Endothelial cell of umbilical vein (primary cell): ENCODE measurements around the gene FAM53B. TPM values are rescaled to one million over a fixed set of nuclear protein-coding genes. Genes with fewer than 3 reads are reported as not detected.

Experiments
- BruUV-seq: library from RNA; stranded (reverse); fragments of 400-500 nt; replicated peaks from 2 replicates; lab custom pipeline; 2021; lab: Mats Ljungman, UMichigan
- CTCF ChIA-PET: fragments of 300-600, 350-600 bp; sonication (Branson Sonifier 250); formaldehyde crosslinking; loops from one replicate; lab custom pipeline; 2021; ENCODE audit warnings: antibody characterized with exemption, inconsistent platforms; lab: Charles Lee
- POLR2A ChIA-PET: fragments of 300-600, 350-600 bp; sonication (Branson Sonifier 250); formaldehyde crosslinking; loops from one replicate; lab custom pipeline; 2021; ENCODE audit warnings: antibody characterized with exemption, inconsistent platforms; lab: Charles Lee
- DNase-seq: peaks from one replicate; pipeline ENCODE4 v3.0.0-alpha.2; 2011; ENCODE audit warnings: low read depth, low spot score
- FAIRE-seq: peaks from 2 replicates; lab custom pipeline; 2011; peaks lifted over from hg19 to GRCh38; lab: Jason Lieb, UNC
- H2AFZ ChIP-seq: 2 replicates; pipeline ENCODE4 v1.6.0; 2012; ENCODE audit warnings: low read depth, low read length, control low read depth, inconsistent platforms
- H3K27ac ChIP-seq: 2 replicates; pipeline ENCODE4 v1.5.1; 2011; ENCODE audit warnings: low read depth, mild to moderate bottlenecking, control low read depth, low read length, moderate library complexity; ENCODE audit not compliant: insufficient read depth
- H3K27me3 ChIP-seq, 2 experiments: 2 replicates each; pipeline versions ENCODE4 v1.6.0 to v1.6.1; 2011; ENCODE audit warnings: low read length in 2 of 2, mixed read lengths in 1 of 2; ENCODE audit not compliant: control insufficient read depth in 2 of 2, insufficient read depth in 2 of 2
- H3K36me3 ChIP-seq, 2 experiments: 2 replicates in 1 of 2; 3 replicates in 1 of 2; pipeline ENCODE4 v1.5.1; 2011; ENCODE audit warnings: low read length in 2 of 2, mild to moderate bottlenecking in 1 of 2, moderate library complexity in 1 of 2; ENCODE audit not compliant: control insufficient read depth in 2 of 2, insufficient read depth in 2 of 2; ENCODE audit errors: extremely low read depth in 1 of 2
- H3K4me1 ChIP-seq: 3 replicates; pipeline ENCODE4 v1.5.1; 2011; ENCODE audit warnings: mild to moderate bottlenecking, low read length; ENCODE audit not compliant: control insufficient read depth, insufficient read depth; ENCODE audit errors: extremely low read depth
- H3K4me2 ChIP-seq: 2 replicates; pipeline ENCODE4 v1.6.1; 2011; ENCODE audit warnings: low read length, control low read depth, mixed read lengths; ENCODE audit not compliant: insufficient read depth
- H3K4me3 ChIP-seq, 3 experiments: fragments of 200-600 bp in 1 of 3; sonication (generic), shearing (Covaris generic) in 1 of 3; replicated peaks in 1 of 3; 2 replicates each; pipeline ENCODE4 v1.5.1; 2011 to 2016; ENCODE audit warnings: control low read depth in 3 of 3, low read length in 3 of 3, mild to moderate bottlenecking in 2 of 3, inconsistent platforms in 1 of 3, low read depth in 1 of 3, moderate library complexity in 1 of 3; ENCODE audit not compliant: insufficient read depth in 1 of 3
- H3K79me2 ChIP-seq: 2 replicates; pipeline ENCODE4 v1.6.0; 2012; ENCODE audit warnings: low read length, inconsistent platforms; ENCODE audit not compliant: control insufficient read depth, insufficient read depth
- H3K9ac ChIP-seq: replicated peaks from 2 replicates; pipeline ENCODE3; 2011; ENCODE audit warnings: low read length, control low read depth; ENCODE audit not compliant: insufficient read depth; ENCODE audit errors: extremely low read depth
- H3K9me1 ChIP-seq: replicated peaks from 3 replicates; pipeline ENCODE4 v1.6.0; 2011; ENCODE audit warnings: mild to moderate bottlenecking, low read length; ENCODE audit not compliant: control insufficient read depth, insufficient read depth; ENCODE audit errors: extremely low read depth
- H3K9me3 ChIP-seq: replicated peaks from 2 replicates; pipeline ENCODE4 v1.5.1; 2012; ENCODE audit warnings: low read length, inconsistent platforms; ENCODE audit not compliant: control insufficient read depth, insufficient read depth
- H4K20me1 ChIP-seq: replicated peaks from 2 replicates; pipeline ENCODE3; 2011; ENCODE audit warnings: mild to moderate bottlenecking, low read length; ENCODE audit not compliant: control insufficient read depth, insufficient read depth; ENCODE audit errors: extremely low read depth
- CTCF ChIP-seq, 2 donors: IDR thresholded peaks; 1 replicate in 1 of 2; 2 replicates in 1 of 2; pipeline ENCODE4 v1.5.1; 2011; ENCODE audit warnings: low read length in 2 of 2, mild to moderate bottlenecking in 2 of 2, moderate library complexity in 2 of 2, control low read depth in 1 of 2, inconsistent platforms in 1 of 2, low read depth in 1 of 2; ENCODE audit not compliant: insufficient read depth in 1 of 2; ENCODE audit errors: extremely low read depth in 1 of 2
- EZH2 ChIP-seq: IDR thresholded peaks from 2 replicates; pipeline ENCODE4 v1.6.1; 2012; ENCODE audit warnings: borderline replicate concordance, low read depth, mild to moderate bottlenecking, moderate library complexity, low read length, inconsistent platforms; ENCODE audit not compliant: severe bottlenecking
- FOS ChIP-seq: IDR thresholded peaks from 2 replicates; pipeline ENCODE4 v1.6.1; 2011; ENCODE audit warnings: mild to moderate bottlenecking, low read length, moderate library complexity, borderline replicate concordance; ENCODE audit not compliant: insufficient read depth
- GATA2 ChIP-seq: IDR thresholded peaks from 2 replicates; pipeline ENCODE4 v1.7.0; 2011; ENCODE audit warnings: low read depth, mild to moderate bottlenecking, moderate library complexity, mixed read lengths, low read length; ENCODE audit not compliant: insufficient read length, insufficient read depth
- JUN ChIP-seq: IDR thresholded peaks from 2 replicates; pipeline ENCODE4 v1.6.1; 2011; ENCODE audit warnings: borderline replicate concordance, low read depth; ENCODE audit not compliant: insufficient read length, insufficient read depth
- MAX ChIP-seq: IDR thresholded peaks from 2 replicates; pipeline ENCODE4 v1.6.1; 2011; ENCODE audit not compliant: insufficient read depth, insufficient read length
- MYC ChIP-seq: IDR thresholded peaks from one replicate; pipeline ENCODE4 v1.6.1; 2011; ENCODE audit warnings: mild to moderate bottlenecking, low read depth, low read length
- POLR2A ChIP-seq: IDR thresholded peaks from 2 replicates; pipeline ENCODE4 v1.6.1; 2012; ENCODE audit warnings: low read depth, mild to moderate bottlenecking, control low read depth, low read length
- POLR2AphosphoS5 ChIP-seq: IDR thresholded peaks from 2 replicates; pipeline ENCODE4 v1.6.1; 2012; ENCODE audit warnings: low read depth, mild to moderate bottlenecking, control low read depth, low read length, moderate library complexity; ENCODE audit not compliant: insufficient read depth
- dilution Hi-C: fragments of 300-500 bp; cut with MboI; formaldehyde crosslinking; loops from one replicate; pipeline ENCODE4 v1.15.0; 2019; ENCODE audit warnings: low sequenced_read_pairs; ENCODE audit not compliant: extremely low pct_ligation_motif_present
- intact Hi-C: fragments of 100-400 bp; cut with micrococcal nuclease; formaldehyde crosslinking; loops from one replicate; pipeline ENCODE4 v1.10.0; 2022
- polyA plus RNA-seq, 4 experiments: library from polyadenylated mRNA; depleted of rRNA in 3 of 4; stranded (reverse) in 3 of 4; unstranded in 1 of 4; fragments of >200 nt; gene quantifications; 2 replicates each; pipeline versions ENCODE4 v1.2.1 to v1.2.3, GENCODE V29; 2011 to 2012; ENCODE audit warnings: missing spikeins in 1 of 4
- total RNA-seq: library from RNA; stranded (reverse); gene quantifications from 2 replicates; pipeline ENCODE4 v1.2.3, GENCODE V29; 2021

Gene FAM53B
- total and polyA plus RNA-seq, 2 donors (not counting 3 experiments of a cell fraction or from before 2014, with no cell fraction given) = 8.5 to 21.1 TPM

GRCh38 chr10:124590216-124591122, 153.7 kb downstream of the FAM53B start:
- FAIRE-seq (no peak), DNase-seq (no peak)
- no peak for TF ChIP-seq FOS
- ChIA-PET CTCF (no interaction called here), POLR2A (no interaction called here)
- Histone ChIP-seq H3K9me1 (no peaks in the 10 kb centered on the region), H3K27me3 (peaks cover 0 to 1% of the 10 kb centered on the region in 2 experiments), H3K79me2 (no peaks in the 10 kb centered on the region), H3K9me3 (no peaks in the 10 kb centered on the region), H3K4me3 (no peak overlapping the region), H3K4me2 (no peak overlapping the region), H2AFZ (no peak overlapping the region), H3K36me3 (no peaks in the 10 kb centered on the region), H4K20me1 (no peaks in the 10 kb centered on the region), H3K4me1 (peaks cover 2% of the 10 kb centered on the region), H3K9ac (no peak overlapping the region), H3K27ac (no peak overlapping the region)
- dilution Hi-C loops = no loop called here
- no TSS peak for BruUV-seq
- intact Hi-C loops = no loop called here

DNA sequence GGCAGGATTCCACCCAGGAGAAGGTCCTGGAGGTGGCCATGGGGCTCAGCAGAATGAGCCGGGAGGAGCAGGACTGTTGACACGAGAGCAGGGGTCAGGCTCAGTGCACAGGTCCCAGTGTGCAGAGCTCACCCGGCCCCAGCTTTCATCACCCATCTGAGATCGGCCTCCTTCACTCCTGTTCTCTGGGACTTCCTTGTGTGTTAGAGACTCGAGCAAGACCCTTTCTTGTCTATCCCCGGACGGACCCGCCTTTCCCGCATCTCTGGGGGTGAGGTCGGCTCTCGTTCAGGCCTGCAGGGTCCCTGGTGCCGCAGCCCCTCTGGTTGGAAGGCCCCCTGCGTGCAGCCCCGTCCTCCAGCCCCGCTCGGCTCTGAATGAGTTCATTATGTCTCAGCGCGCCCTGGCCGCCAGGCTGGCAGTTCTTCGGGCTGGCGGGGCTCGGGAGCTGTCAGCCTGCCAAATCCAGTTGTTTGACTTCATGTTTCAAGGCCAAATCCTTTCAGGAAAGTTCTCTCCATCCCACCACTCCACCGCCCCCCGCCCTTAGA, 154.6 kb downstream of the FAM53B start:
- DNase-seq = no peak
- Histone ChIP-seq H4K20me1 (no peaks in the 10 kb centered on the region), H3K4me3 (no peak overlapping the region), H3K36me3 (no peaks in the 10 kb centered on the region), H3K27ac (no peak overlapping the region), H3K79me2 (no peaks in the 10 kb centered on the region), H2AFZ (no peak overlapping the region), H3K4me2 (no peak overlapping the region), H3K27me3 (peaks cover 0 to 1% of the 10 kb centered on the region in 2 experiments), H3K4me1 (peaks cover 2% of the 10 kb centered on the region), H3K9me1 (no peaks in the 10 kb centered on the region), H3K9me3 (no peaks in the 10 kb centered on the region), H3K9ac (no peak overlapping the region)
- ChIA-PET POLR2A (no interaction called here), CTCF (interaction anchor here (1.8 kb wide), 1 partner anchor 152 kb away, joined by 6 read pairs; no protein-coding TSS in a partner anchor)
- dilution Hi-C loops (no loop called here), intact Hi-C loops (no loop called here)
- BruUV-seq = no TSS peak
- no peak for TF ChIP-seq POLR2AphosphoS5
- no peak for TF ChIP-seq CTCF (IDR thresholded peaks at IDR 0.05; ENCODE audit: extremely low read depth in 1 of 2, insufficient read depth in 1 of 2, low read depth in 1 of 2, low read length in 2 of 2)
- no peak for TF ChIP-seq POLR2A
- TF ChIP-seq MYC = no peak
- TF ChIP-seq GATA2 = no peak
- no peak for TF ChIP-seq EZH2
- no peak for TF ChIP-seq FOS
- no peak for TF ChIP-seq JUN
- TF ChIP-seq MAX = no peak
- FAIRE-seq = no peak
